Right lobe of liver (tissue), 4 donors: ENCODE data around the gene NOTCH1.

Experiments used
- CTCF ChIP-seq, 4 donors: fragments of 200-600 bp in 3 of 4; fragments of 450-650 bp in 1 of 4; IDR thresholded peaks; one replicate each; pipeline versions ENCODE4 v1.5.1 to v1.8.0; 2016 to 2022; ENCODE audit warnings: antibody characterized with exemption in 4 of 4, mild to moderate bottlenecking in 2 of 4
- POLR2A ChIP-seq: fragments of 450-650 bp; IDR thresholded peaks from one replicate; pipeline ENCODE4 v1.6.1; 2017; ENCODE audit warnings: antibody characterized with exemption, mild to moderate bottlenecking
- donor health status: DM: no; HTN: no; CAD: no.
- donor health status: DM: no; HTN: no; CAD: no.
- donor health status: DM: no; HTN: yes; CAD: no.

GRCh38 chr9:136572003-136572827, 26.4 kb upstream of the NOTCH1 start:
- no peak for TF ChIP-seq CTCF (IDR thresholded peaks at IDR 0.05)
- no peak for TF ChIP-seq POLR2A
